Prostate gland (tissue), 2 donors: ENCODE data around the gene NMNAT2. TPM values are rescaled to one million over a fixed set of nuclear protein-coding genes. Genes with fewer than 3 reads are reported as not detected.
A peak's percentile ranks its signal among the peaks of the same experiment; 100 is the strongest.

Experiments used
- DNase-seq: peaks from one replicate; pipeline ENCODE4 v3.0.0-alpha.2; 2019; ENCODE audit warnings: low spot score
- H3K27ac ChIP-seq, 2 donors: fragments of 200-600 bp; sonication (generic); 2 replicates each; pipeline ENCODE4 v1.5.1; 2017 to 2019
- H3K27me3 ChIP-seq: fragments of 200-600 bp; sonication (generic); replicated peaks from 2 replicates; pipeline ENCODE4 v1.5.1; 2019; ENCODE audit not compliant: insufficient read depth
- H3K36me3 ChIP-seq, 2 donors: fragments of 200-600 bp; sonication (generic); 1 replicate in 1 of 2; 2 replicates in 1 of 2; pipeline versions ENCODE4 v1.5.1 to v1.8.1; 2017 to 2019
- H3K4me1 ChIP-seq: fragments of 200-600 bp; sonication (generic); replicated peaks from 2 replicates; pipeline ENCODE4 v1.5.1; 2019
- H3K4me3 ChIP-seq, 2 donors: fragments of 200-600 bp; sonication (generic); 2 replicates each; pipeline ENCODE4 v1.5.1; 2017 to 2019
- H3K9me3 ChIP-seq: fragments of 200-600 bp; sonication (generic); 2 replicates; pipeline ENCODE4 v1.5.1; 2017
- POLR2A ChIP-seq: fragments of 450-650 bp; IDR thresholded peaks from one replicate; pipeline ENCODE4 v1.6.1; 2016; ENCODE audit warnings: antibody characterized with exemption, mild to moderate bottlenecking
- POLR2AphosphoS5 ChIP-seq: sonication (generic); formaldehyde crosslinking; IDR thresholded peaks from one replicate; pipeline ENCODE4 v1.6.1; 2017; ENCODE audit warnings: antibody characterized with exemption
- WGBS: methylation state at CpG from one replicate; pipeline ENCODE4 v1.1.5; 2018; 5-methylcytosine and 5-hydroxymethylcytosine counted together
- intact Hi-C: fragments of 100-400 bp; cut with DNase I; formaldehyde crosslinking; loops from one replicate; pipeline ENCODE4 v1.14.2; 2022
- total RNA-seq, 2 donors: library from RNA; depleted of rRNA; stranded (reverse); fragments of >200 nt; gene quantifications; one replicate each; pipeline ENCODE4 v1.1.0, GENCODE V29; 2016
- TF ChIP-seq, protein P1 (sequence below), 4 experiments: fragments of 200-600 bp in 2 of 4; fragments of 450-650 bp in 2 of 4; sonication (generic) in 2 of 4; IDR thresholded peaks; 1 replicate in 3 of 4; 2 replicates in 1 of 4; pipeline ENCODE4 v1.5.1; 2016 to 2019; ENCODE audit warnings: antibody characterized with exemption in 4 of 4, mild to moderate bottlenecking in 2 of 4, moderate library complexity in 2 of 4

The NMNAT2 gene
- total RNA-seq, 2 donors from 2014 or later, result 0.27 to 41.0 TPM

DNA sequence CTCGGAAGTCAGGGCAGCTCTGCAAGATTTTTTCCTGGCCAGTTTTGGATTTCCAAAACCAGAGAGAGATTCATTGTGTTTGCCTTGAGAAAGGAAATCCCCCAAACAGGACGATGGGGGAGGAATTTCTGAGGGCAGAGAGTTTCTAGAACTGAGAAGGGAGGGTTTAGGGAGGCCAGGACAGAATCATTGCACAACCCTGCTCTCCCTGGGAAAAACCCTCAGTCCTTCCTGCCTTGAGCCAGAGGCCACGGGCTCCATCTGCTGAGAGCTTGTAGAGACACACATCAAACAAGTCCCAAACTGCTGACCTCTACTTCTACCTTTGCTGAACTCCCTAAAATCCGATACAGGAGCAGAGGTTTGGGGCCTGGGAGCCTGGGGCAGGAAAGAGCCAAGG, 99.7 kb downstream of the NMNAT2 start:
- H3K4me3 ChIP-seq, result no peak overlapping the region
- no peaks in the 10 kb centered on the region for H3K4me1 ChIP-seq
- H3K9me3 ChIP-seq, result no peaks in the 10 kb centered on the region
- intact Hi-C loops, result loop anchor here (2.0 to 5.0 kb wide), 2 partner anchors 38 to 356 kb away; no protein-coding TSS in a partner anchor
- peak overlapping the region in 1 of 2 donors; percentile 26 for H3K27ac ChIP-seq
- WGBS, result 22% methylated on average over 4 of the region's 4 CpGs
- peak; percentile 61 for DNase-seq
- H3K36me3 ChIP-seq, result no peaks in the 10 kb centered on the region
- TF ChIP-seq, protein P1, sequence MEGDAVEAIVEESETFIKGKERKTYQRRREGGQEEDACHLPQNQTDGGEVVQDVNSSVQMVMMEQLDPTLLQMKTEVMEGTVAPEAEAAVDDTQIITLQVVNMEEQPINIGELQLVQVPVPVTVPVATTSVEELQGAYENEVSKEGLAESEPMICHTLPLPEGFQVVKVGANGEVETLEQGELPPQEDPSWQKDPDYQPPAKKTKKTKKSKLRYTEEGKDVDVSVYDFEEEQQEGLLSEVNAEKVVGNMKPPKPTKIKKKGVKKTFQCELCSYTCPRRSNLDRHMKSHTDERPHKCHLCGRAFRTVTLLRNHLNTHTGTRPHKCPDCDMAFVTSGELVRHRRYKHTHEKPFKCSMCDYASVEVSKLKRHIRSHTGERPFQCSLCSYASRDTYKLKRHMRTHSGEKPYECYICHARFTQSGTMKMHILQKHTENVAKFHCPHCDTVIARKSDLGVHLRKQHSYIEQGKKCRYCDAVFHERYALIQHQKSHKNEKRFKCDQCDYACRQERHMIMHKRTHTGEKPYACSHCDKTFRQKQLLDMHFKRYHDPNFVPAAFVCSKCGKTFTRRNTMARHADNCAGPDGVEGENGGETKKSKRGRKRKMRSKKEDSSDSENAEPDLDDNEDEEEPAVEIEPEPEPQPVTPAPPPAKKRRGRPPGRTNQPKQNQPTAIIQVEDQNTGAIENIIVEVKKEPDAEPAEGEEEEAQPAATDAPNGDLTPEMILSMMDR (IDR thresholded peaks at IDR 0.05), result peak in 2 of 4 experiments; percentile 61 to 64
- TF ChIP-seq POLR2A, result no peak
- TF ChIP-seq POLR2AphosphoS5, result peak; percentile 46
- H3K27me3 ChIP-seq, result no peaks in the 10 kb centered on the region

DNA sequence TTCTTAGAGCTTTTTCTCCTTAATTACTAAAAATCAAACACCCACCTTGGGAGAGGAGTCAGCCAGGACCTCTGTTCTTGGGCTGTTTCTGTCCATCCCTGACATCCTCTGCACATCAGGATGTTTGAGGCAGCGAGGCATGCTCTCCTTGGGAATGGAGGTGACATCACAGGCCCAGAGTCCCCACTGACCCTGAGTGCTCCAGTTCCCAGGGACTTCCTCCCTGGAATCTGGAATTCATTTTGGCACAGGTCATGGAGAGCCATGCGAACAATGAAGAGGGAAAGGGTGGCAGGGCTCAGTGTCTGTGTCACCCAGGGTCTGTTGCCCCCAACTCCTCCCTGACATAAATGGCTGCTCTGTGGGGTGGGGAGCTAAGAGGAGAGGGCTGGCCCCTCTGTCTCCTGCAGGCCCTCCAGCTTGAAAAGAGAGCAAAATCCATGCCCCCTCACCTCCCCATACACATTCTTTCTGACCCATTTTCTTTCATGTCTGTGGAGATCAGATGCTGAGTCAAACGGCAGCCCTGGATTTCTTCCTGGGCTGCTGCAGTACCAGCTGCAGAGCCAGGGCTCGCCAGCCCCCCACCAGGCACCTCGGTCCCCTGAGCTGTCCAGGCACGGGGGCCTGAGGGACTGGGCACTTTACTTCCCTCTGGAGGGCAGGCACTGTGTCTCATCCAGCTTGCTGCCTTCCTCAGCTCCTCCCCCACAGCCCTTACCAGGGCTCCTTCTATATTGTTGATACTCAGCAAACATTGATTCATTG, 102.0 kb downstream of the NMNAT2 start:
- intact Hi-C loops, result loop anchor here (5.0 kb wide), 1 partner anchor 354 kb away; no protein-coding TSS in a partner anchor

DNA sequence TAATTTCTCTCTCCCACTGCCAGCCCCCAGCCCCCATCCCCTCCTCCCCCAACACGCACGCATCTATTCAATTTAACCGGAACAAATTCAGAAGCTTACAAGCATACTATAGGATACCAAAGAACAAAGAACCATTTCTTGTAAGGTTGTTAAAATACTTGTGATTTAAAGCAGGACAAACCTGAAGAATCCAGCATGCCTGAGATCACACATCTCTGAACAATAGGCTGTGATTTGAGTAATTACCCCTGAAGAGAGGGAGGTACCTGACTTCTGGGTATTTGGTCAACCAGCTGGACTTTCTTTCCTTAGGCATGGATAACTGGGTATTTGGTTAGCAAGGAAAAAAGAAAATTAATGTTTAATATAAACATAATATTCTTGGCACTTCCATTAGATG, 105.1 kb downstream of the NMNAT2 start:
- no peak for DNase-seq
- no peak overlapping the region for H3K4me3 ChIP-seq
- 43% methylated on average over 3 of the region's 3 CpGs for WGBS
- no peak for TF ChIP-seq POLR2AphosphoS5
- TF ChIP-seq, protein P1 (IDR thresholded peaks at IDR 0.05), result no peak
- TF ChIP-seq POLR2A, result no peak
- no peaks in the 10 kb centered on the region for H3K27me3 ChIP-seq
- no peak overlapping the region for H3K27ac ChIP-seq
- H3K4me1 ChIP-seq, result no peaks in the 10 kb centered on the region
- H3K36me3 ChIP-seq, result no peaks in the 10 kb centered on the region
- H3K9me3 ChIP-seq, result no peaks in the 10 kb centered on the region
- intact Hi-C loops, result no loop called here

More for the DNA sequence above, 102.0 kb downstream of the NMNAT2 start:
- no peaks in the 10 kb centered on the region for H3K27me3 ChIP-seq
- 79% methylated on average over 6 of the region's 6 CpGs for WGBS
- no peak for TF ChIP-seq POLR2AphosphoS5
- TF ChIP-seq, protein P1 (IDR thresholded peaks at IDR 0.05), result no peak
- no peak for TF ChIP-seq POLR2A
- H3K4me1 ChIP-seq, result no peaks in the 10 kb centered on the region
- H3K27ac ChIP-seq, result no peak overlapping the region
- no peak for DNase-seq
- H3K9me3 ChIP-seq, result no peaks in the 10 kb centered on the region
- H3K36me3 ChIP-seq, result no peaks in the 10 kb centered on the region
- H3K4me3 ChIP-seq, result no peak overlapping the region

DNA sequence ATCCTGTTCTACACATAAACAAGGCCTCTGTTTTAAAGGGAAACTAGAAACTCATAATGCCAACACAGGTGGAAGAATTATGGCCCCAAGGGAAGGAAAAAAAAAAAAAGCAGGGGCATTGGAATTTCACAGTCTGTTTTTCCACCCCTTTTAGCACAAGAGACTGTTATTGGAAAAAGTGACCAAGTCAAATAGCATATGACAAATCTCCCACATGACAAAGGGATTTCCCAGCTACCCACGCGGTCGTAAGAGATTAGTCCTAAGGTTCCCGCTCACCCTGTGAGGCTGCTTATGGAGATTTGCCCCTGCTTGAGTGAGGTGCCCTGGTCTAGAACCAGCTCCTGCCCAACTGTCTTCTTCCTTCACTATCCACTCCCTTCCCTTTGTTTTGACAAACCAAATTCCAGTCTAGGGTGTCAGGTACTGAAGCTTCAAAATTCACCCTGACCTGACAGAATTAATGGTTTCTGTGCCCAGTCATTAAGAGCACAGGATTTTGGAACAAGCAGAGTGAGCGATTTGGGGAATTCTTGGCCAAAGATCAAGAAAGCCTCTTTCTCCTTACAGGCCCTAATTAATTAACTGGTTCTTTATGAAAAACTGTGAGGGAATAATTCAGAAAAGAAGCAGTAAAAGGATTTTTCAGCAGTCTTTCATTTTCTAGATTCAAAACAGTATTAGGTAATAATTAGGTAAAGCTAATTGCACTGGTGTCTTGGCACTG, 107.3 kb downstream of the NMNAT2 start:
- no peaks in the 10 kb centered on the region for H3K36me3 ChIP-seq
- no peaks in the 10 kb centered on the region for H3K27me3 ChIP-seq
- no peaks in the 10 kb centered on the region for H3K9me3 ChIP-seq
- TF ChIP-seq POLR2A, result no peak
- TF ChIP-seq POLR2AphosphoS5, result no peak
- TF ChIP-seq, protein P1 (IDR thresholded peaks at IDR 0.05), result no peak
- WGBS, result 48% methylated on average over 5 of the region's 5 CpGs
- H3K4me1 ChIP-seq, result no peaks in the 10 kb centered on the region
- intact Hi-C loops, result no loop called here
- no peak overlapping the region for H3K4me3 ChIP-seq
- H3K27ac ChIP-seq, result no peak overlapping the region
- no peak for DNase-seq
